Central memory CD4-positive, alpha-beta T cell (primary cell): ENCODE data around the gene ELL2.
A peak's percentile ranks its signal among the peaks of the same experiment; 100 is the strongest.

Experiments
- DNase-seq: peaks from one replicate; pipeline ENCODE4 v3.0.0; 2022
- total RNA-seq, 3 experiments: gene quantifications; one replicate each; lab custom pipeline; 2026; lab: John Stamatoyannopoulos, UW

The ELL2 gene
- total RNA-seq: 15.1 to 141 (median 40.5) reads per million in 3 experiments

GRCh38 chr5:95961617-95962474 is at the start of gene ELL2:
ELL2 (minus strand) TSS chr5:95961851; CDS start chr5:95961721, 130 bp downstream.
- DNase-seq: peak; percentile 96

GRCh38 chr5:96008987-96009647 is 47.5 kb upstream of the ELL2 start:
- no peak for DNase-seq

- DNase-seq: no peak
Observed at GRCh38 chr5:96008487-96008886, 46.8 kb upstream of the ELL2 start.

- no peak for DNase-seq
Observed at GRCh38 chr5:96007051-96007450, 45.4 kb upstream of the ELL2 start.

- no peak for DNase-seq
Observed at GRCh38 chr5:96006291-96006690, 44.6 kb upstream of the ELL2 start.

GRCh38 chr5:96004754-96005153 is 43.1 kb upstream of the ELL2 start:
- DNase-seq: no peak

- no peak for DNase-seq
Observed at GRCh38 chr5:96004087-96004486, 42.4 kb upstream of the ELL2 start.

GRCh38 chr5:96001262-96001661 is 39.6 kb upstream of the ELL2 start:
- no peak for DNase-seq

GRCh38 chr5:96000308-96000707 is 38.7 kb upstream of the ELL2 start:
- DNase-seq: no peak

GRCh38 chr5:95996904-95997723 is 35.5 kb upstream of the ELL2 start:
- no peak for DNase-seq

GRCh38 chr5:95995962-95996489 is 34.4 kb upstream of the ELL2 start:
- DNase-seq: no peak

GRCh38 chr5:95993776-95994175 is 32.1 kb upstream of the ELL2 start:
- no peak for DNase-seq

- no peak for DNase-seq
Observed at GRCh38 chr5:95993266-95993665, 31.6 kb upstream of the ELL2 start.

- no peak for DNase-seq
Observed at GRCh38 chr5:95989283-95990048, 27.8 kb upstream of the ELL2 start.

GRCh38 chr5:95988877-95989276 is 27.2 kb upstream of the ELL2 start:
- DNase-seq: no peak

GRCh38 chr5:95988094-95988493 is 26.4 kb upstream of the ELL2 start:
- no peak for DNase-seq

GRCh38 chr5:95986937-95987520 is 25.4 kb upstream of the ELL2 start:
- no peak for DNase-seq

- DNase-seq: no peak
Observed at GRCh38 chr5:95986001-95986400, 24.4 kb upstream of the ELL2 start.

GRCh38 chr5:95985249-95985648 is 23.6 kb upstream of the ELL2 start:
- DNase-seq: no peak

- no peak for DNase-seq
Observed at GRCh38 chr5:95984287-95984938, 22.8 kb upstream of the ELL2 start.

- DNase-seq: no peak
Observed at GRCh38 chr5:95983509-95983908, 21.9 kb upstream of the ELL2 start.
